Measurements from ENCODE around the gene PTCD2.

DNA sequence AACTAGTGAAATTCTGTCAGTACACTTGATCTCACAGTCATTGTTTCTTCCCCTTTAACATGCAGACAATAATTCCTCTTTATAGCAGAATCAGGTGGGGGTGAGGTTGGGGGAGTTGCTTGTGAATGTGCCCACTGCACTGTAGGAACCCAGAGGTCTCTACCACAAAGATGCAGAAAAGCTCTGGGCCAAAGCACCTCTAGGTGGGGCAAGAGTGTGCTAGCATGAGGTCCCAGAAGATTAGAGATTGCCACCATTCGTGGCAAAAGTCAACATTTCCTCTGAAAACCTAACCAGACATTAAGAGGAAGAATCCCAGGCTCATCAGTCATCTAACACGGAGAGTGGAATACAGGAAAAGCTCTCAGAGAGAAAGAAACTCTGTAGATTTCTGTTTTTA is 74.5 kb downstream of the PTCD2 start:
- TF ChIP-seq, protein P1, sequence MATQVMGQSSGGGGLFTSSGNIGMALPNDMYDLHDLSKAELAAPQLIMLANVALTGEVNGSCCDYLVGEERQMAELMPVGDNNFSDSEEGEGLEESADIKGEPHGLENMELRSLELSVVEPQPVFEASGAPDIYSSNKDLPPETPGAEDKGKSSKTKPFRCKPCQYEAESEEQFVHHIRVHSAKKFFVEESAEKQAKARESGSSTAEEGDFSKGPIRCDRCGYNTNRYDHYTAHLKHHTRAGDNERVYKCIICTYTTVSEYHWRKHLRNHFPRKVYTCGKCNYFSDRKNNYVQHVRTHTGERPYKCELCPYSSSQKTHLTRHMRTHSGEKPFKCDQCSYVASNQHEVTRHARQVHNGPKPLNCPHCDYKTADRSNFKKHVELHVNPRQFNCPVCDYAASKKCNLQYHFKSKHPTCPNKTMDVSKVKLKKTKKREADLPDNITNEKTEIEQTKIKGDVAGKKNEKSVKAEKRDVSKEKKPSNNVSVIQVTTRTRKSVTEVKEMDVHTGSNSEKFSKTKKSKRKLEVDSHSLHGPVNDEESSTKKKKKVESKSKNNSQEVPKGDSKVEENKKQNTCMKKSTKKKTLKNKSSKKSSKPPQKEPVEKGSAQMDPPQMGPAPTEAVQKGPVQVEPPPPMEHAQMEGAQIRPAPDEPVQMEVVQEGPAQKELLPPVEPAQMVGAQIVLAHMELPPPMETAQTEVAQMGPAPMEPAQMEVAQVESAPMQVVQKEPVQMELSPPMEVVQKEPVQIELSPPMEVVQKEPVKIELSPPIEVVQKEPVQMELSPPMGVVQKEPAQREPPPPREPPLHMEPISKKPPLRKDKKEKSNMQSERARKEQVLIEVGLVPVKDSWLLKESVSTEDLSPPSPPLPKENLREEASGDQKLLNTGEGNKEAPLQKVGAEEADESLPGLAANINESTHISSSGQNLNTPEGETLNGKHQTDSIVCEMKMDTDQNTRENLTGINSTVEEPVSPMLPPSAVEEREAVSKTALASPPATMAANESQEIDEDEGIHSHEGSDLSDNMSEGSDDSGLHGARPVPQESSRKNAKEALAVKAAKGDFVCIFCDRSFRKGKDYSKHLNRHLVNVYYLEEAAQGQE (IDR thresholded peaks at IDR 0.05; ENCODE audit: insufficient read depth in 1 of 2, low read depth in 2 of 2, low read length in 2 of 2), result no peak
- TF ChIP-seq POLR2AphosphoS5 (IDR thresholded peaks at IDR 0.05; ENCODE audit: low read depth, low read length) (no peak), TAF1 (IDR thresholded peaks at IDR 0.05; ENCODE audit: borderline replicate concordance, insufficient read depth, low read length) (no peak), SIN3A (IDR thresholded peaks at IDR 0.05; ENCODE audit: borderline replicate concordance, insufficient read depth, low read length) (no peak), FOXP2 (optimal IDR thresholded peaks at IDR 0.05; ENCODE audit: borderline replicate concordance, extremely low read depth, extremely low read length, insufficient read depth) (no peak)
